ENCODE measurements around the gene STPG1. TPM values are rescaled to one million over a fixed set of nuclear protein-coding genes. Genes with fewer than 3 reads are reported as not detected.

STPG1 gene
- total RNA-seq, 4 donors from 2014 or later: 2.2 to 7.6 (median 6.1) TPM

- no peaks in the 10 kb centered on the region for H3K4me1 ChIP-seq
- no peak overlapping the region for H3K27ac ChIP-seq
- TF ChIP-seq POLR2AphosphoS5 (IDR thresholded peaks at IDR 0.05) (no peak), EP300 (IDR thresholded peaks at IDR 0.05) (no peak), POLR2A (IDR thresholded peaks at IDR 0.05) (no peak)
- TF ChIP-seq, protein P1, sequence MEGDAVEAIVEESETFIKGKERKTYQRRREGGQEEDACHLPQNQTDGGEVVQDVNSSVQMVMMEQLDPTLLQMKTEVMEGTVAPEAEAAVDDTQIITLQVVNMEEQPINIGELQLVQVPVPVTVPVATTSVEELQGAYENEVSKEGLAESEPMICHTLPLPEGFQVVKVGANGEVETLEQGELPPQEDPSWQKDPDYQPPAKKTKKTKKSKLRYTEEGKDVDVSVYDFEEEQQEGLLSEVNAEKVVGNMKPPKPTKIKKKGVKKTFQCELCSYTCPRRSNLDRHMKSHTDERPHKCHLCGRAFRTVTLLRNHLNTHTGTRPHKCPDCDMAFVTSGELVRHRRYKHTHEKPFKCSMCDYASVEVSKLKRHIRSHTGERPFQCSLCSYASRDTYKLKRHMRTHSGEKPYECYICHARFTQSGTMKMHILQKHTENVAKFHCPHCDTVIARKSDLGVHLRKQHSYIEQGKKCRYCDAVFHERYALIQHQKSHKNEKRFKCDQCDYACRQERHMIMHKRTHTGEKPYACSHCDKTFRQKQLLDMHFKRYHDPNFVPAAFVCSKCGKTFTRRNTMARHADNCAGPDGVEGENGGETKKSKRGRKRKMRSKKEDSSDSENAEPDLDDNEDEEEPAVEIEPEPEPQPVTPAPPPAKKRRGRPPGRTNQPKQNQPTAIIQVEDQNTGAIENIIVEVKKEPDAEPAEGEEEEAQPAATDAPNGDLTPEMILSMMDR (IDR thresholded peaks at IDR 0.05): no peak
- no peak for ATAC-seq
- H3K36me3 ChIP-seq: no peaks in the 10 kb centered on the region
- H3K9me3 ChIP-seq: no peaks in the 10 kb centered on the region
- WGBS, 2 donors (ENCODE audit: low coverage in 1 of 2): 28% methylated on average over 4 of the region's 8 CpGs; no CpG with 5 or more reads in 1 of the 2 donors
- H3K4me3 ChIP-seq: no peak overlapping the region
- no peaks in the 10 kb centered on the region for H3K27me3 ChIP-seq
Measured at GRCh38 chr1:24341260-24341659, 72.3 kb downstream of the STPG1 start.

- 60 to 70% methylated on average over 1 to 3 of the region's 8 CpGs for WGBS, 2 donors (ENCODE audit: low coverage in 1 of 2)
- Histone ChIP-seq H3K36me3 (no peaks in the 10 kb centered on the region), H3K27me3 (no peaks in the 10 kb centered on the region), H3K9me3 (no peaks in the 10 kb centered on the region), H3K4me1 (no peaks in the 10 kb centered on the region), H3K4me3 (no peak overlapping the region), H3K27ac (no peak overlapping the region)
- TF ChIP-seq POLR2A (IDR thresholded peaks at IDR 0.05) (no peak), EP300 (IDR thresholded peaks at IDR 0.05) (no peak), POLR2AphosphoS5 (IDR thresholded peaks at IDR 0.05) (no peak)
- TF ChIP-seq, protein P1 (IDR thresholded peaks at IDR 0.05): no peak
- ATAC-seq: no peak
Measured at GRCh38 chr1:24340770-24341169, 72.8 kb downstream of the STPG1 start.

- TF ChIP-seq, protein P1 (IDR thresholded peaks at IDR 0.05): no peak
- TF ChIP-seq POLR2AphosphoS5 (IDR thresholded peaks at IDR 0.05): no peak
- no peak for TF ChIP-seq POLR2A (IDR thresholded peaks at IDR 0.05)
- TF ChIP-seq EP300 (IDR thresholded peaks at IDR 0.05): no peak
- no peaks in the 10 kb centered on the region for H3K27me3 ChIP-seq
- no peaks in the 10 kb centered on the region for H3K4me1 ChIP-seq
- H3K36me3 ChIP-seq: no peaks in the 10 kb centered on the region
- no peak for ATAC-seq
- no peak overlapping the region for H3K4me3 ChIP-seq
- 85 to 92% methylated on average over 4 to 7 of the region's 8 CpGs for WGBS, 2 donors (ENCODE audit: low coverage in 1 of 2)
- no peak overlapping the region for H3K27ac ChIP-seq
- no peaks in the 10 kb centered on the region for H3K9me3 ChIP-seq
Measured at GRCh38 chr1:24339996-24340395, 73.6 kb downstream of the STPG1 start.

DNA sequence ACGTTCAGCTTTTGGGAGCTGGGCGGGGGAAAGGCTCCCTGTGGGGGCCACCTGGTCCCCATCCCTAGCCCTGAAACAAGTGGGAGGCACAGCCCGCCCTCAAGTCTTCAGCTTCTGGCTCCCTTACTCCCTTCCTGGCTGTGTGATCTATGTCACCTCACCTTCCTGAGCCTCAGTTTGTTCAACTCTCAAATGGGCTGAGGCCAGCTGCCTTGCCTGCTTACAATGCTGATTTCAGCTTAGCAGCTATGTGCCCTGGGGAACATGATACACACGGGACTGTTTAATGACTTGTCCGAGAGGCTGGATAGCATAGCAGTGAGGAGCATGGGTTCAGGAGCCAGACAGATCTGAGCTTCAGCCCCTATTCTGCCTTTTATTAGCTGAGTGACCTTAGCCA, 75.1 kb downstream of the STPG1 start:
- no peaks in the 10 kb centered on the region for H3K36me3 ChIP-seq
- H3K9me3 ChIP-seq: no peaks in the 10 kb centered on the region
- H3K27me3 ChIP-seq: no peaks in the 10 kb centered on the region
- TF ChIP-seq POLR2A (IDR thresholded peaks at IDR 0.05) (no peak), EP300 (IDR thresholded peaks at IDR 0.05) (no peak)
- TF ChIP-seq, protein P1 (IDR thresholded peaks at IDR 0.05): no peak
- H3K4me1 ChIP-seq: no peaks in the 10 kb centered on the region
- H3K4me3 ChIP-seq: no peak overlapping the region
- no peak overlapping the region for H3K27ac ChIP-seq
- no CpG with 5 or more reads among the region's 5 CpGs for WGBS, 2 donors (ENCODE audit: low coverage in 1 of 2)
- ATAC-seq: no peak

DNA sequence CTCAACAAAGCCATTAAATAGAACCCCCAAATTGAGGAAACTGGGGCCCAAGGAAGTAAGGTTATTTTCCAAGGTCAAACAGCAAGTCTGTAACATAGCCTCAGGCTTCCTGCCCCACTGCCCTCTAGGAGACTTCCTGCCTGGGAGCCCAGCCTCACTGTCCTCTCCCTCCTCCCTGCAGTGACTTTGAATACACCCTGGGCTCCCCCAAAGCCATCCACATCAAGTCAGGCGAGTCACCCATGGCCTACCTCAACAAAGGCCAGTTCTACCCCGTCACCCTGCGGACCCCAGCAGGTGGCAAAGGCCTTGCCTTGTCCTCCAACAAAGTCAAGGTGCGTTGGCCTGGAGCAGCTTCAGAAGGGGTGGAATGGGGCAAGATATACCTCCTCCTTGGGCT, 76.1 kb downstream of the STPG1 start:
- Histone ChIP-seq H3K9me3 (no peaks in the 10 kb centered on the region), H3K27ac (no peak overlapping the region), H3K4me1 (no peaks in the 10 kb centered on the region), H3K27me3 (no peaks in the 10 kb centered on the region), H3K36me3 (no peaks in the 10 kb centered on the region), H3K4me3 (no peak overlapping the region)
- no peak for ATAC-seq
- no CpG with 5 or more reads among the region's 4 CpGs for WGBS, 2 donors (ENCODE audit: low coverage in 1 of 2)
- TF ChIP-seq POLR2A (IDR thresholded peaks at IDR 0.05) (no peak), POLR2AphosphoS5 (IDR thresholded peaks at IDR 0.05) (no peak), EP300 (IDR thresholded peaks at IDR 0.05) (no peak)
- TF ChIP-seq, protein P1 (IDR thresholded peaks at IDR 0.05): no peak
